MV-4-11 (cell line): ENCODE data around the gene RNASEH1.

Experiments used
- DNase-seq: peaks from one replicate; lab custom pipeline; 2025; lab: John Stamatoyannopoulos, UW

Gene RNASEH1

DNA sequence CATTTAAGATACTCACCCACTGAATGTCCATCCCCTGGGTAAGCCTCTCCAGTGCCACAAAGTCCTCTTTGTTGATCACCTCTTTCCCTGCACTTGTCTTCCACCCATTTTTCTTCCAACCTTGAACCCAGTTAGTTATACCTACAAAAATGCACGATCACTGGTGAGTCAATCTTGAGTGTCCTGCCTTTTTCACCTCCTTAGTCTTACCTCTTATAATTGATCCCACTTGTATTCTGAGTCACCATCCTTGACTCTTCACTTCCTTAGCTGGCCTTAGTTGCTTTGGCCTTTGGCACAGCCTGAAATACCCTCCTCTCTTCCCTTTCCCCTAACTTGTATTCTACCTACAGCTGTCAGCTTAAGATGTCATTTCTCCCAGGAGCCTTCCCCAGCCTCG is 10.2 kb downstream of the RNASEH1 start:
- no peak for DNase-seq

DNA sequence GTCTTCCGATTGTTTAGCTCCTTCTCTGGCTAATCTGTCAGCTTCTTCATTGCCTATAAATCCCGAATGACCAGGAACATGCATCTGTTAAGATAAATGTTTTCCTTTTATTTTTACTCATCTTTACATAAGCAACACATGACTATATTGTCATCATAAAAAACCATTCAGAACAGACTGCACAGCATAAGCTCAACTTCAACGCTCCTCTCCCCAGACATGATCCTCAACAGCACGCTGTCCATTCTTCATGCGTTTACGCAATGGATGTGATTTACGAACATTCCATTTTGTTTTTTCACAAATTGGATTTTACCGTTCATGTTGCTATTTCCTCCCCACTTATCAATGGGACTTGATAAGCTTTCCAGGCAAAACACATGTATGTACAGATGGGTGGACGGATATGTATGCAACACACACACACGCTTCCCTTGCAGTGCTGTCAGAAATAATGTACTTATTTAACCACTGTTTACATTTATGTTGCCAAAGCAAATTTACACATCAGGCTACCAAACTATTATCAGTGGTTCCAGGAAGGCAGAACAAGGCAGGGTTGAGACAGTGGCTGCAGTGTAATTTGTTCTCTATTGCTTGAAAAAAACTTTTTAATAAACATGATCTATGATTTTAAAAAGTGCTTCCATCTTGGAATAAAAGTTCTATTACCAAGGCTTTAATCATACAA is 12.2 kb downstream of the RNASEH1 start:
- no peak for DNase-seq

DNA sequence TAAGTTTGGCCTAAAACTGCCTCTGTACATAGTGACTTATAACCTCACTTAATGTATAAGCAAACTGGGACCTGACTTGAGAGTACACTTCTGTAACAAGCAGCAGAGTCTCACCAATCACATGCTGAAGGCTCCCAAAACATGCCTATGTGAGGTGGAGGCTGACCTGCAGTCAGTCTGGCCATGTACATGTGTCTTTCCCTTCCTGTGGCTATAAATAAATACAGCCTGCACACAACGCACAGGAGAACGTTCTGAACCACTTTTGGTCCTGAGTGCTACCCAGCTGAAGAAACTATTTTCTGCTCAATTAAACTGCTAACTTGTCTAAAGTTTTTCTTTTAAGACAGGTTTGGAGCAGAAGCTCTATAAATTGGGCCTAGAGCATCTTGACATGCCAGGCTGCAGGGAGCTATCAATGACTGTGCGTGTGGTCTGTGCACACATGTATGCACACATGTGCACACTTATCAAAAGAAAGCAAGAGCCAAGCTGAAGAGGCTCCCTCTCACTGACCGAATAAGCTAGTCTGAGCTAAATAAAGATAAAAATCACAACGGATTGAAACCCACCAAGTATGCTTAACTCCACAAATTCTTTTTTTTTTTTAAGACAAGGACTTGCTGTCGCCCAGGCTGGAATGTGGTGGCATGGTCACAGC is 15.0 kb downstream of the RNASEH1 start:
- no peak for DNase-seq

DNA sequence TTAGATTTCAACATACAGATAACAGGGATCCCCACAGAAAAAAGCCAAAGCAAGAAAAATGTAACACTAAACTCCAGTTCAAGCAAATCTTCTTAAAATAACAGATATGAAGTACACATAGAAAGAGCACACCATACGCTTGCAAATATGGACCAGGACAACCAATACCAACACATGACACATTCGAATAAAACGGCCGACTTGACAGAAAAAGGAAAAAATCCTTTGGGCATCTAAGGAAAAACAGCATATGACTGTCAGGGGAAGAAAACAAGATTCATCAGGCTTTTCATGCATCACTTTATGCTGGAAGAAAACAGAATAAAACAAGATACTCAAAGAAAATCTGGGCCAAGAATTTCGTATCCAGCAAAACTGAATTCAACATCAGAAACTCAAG is 16.0 kb downstream of the RNASEH1 start:
- no peak for DNase-seq

DNA sequence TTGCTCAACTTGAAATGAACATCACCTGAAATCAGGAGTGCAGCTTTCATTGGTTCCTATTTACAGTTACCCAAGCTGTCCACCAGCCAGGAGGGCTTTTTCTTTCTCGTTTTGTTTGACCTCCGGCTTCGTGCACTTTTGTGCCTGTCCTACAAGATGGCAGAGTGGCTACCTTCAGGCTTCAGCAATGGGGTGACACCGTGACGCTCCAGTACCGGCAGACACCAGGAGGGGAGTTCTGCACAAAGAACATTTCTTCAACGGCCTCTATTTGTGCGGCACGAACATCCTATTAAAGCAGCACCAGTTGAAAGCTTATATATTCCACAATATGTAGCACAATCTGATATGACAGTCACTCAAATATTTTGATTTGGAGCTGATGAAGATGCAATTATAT is 18.3 kb downstream of the RNASEH1 start:
- DNase-seq: no peak

DNA sequence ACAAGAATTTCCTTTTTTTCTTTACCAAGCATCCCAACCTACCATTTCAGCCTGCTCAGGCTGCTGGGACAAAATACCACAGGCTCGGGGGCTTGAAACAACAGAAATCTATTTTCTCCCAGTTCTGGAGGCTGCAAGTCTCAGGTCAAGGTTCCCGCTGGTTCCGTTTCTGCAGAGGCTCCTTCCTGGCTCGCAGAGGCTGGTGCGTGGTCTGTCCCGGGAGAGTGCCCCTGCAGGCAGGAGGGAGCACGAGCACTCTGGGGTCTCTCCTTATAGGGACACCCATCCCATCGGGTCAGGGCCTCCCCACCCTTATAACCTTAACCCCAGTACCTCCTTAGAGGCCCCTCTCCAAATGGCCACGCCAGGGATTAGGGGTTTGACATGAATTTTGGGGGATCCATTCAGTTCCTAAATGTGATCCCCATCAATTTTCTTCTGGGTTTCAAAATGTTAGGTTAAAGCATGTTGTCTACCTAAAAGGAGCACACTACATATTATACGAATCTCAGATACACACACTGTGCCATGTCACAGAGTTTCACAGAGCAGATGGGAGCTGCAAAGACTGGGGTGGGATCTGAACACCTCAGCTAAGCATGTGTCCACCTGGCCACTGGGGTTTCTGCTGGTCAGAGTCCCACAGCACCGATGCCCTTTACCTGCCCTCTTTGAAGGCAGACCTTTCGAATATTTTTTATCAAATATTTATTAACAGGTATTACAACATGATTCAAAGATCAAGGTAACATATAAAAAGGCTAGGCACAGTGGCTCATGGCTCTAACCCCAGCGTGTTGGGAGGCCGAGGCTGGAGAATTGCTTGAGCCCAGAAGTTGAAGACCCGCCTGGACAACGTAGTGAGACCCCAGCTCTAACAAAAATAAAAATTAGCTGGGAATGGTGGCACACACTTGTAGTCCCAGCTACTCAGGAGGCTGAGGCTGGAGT is 21.2 kb downstream of the RNASEH1 start:
- peak; percentile 58 for DNase-seq

DNA sequence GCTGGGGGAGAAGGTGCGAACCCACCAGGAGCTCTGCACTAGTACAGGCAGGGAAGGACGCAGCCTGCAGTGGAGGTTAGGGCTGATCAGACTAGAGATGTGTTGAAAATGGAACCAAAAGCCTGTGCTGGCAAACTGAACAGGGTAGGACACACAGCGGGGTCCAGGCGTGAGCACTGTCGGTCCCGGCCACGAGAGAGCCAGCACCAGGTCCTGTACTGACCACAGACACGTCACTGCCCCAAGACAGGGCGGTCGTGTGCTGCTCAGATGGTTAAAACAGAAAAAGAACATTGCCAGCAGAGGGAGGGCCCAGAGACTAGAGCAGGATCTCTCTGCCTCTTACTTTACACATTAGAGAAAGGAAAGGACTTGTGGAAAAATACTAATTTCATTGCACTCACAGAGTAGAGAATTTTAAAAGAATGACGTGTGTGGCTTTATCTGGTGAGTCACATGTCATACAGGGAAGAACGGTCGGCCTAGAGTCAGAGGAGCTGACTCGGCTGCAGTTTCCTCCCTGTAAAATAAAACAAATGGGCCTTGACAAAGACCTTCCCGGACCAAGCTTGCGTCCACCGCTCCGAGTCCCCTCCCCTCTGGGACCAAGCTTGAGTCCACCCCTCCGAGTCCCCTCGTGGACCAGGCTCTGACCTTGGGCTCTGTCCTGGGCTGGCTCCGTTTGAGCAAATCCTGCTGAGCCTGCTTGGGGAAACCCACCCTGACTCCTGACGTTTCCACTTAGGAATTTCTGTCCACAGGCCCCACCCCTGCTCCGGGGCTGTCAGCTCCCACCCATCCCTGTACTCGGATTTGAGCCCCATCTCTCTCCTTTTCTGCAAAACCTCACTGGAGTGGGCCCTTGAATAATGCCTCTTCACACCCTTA is 22.1 kb downstream of the RNASEH1 start:
- peak; percentile 58 for DNase-seq

DNA sequence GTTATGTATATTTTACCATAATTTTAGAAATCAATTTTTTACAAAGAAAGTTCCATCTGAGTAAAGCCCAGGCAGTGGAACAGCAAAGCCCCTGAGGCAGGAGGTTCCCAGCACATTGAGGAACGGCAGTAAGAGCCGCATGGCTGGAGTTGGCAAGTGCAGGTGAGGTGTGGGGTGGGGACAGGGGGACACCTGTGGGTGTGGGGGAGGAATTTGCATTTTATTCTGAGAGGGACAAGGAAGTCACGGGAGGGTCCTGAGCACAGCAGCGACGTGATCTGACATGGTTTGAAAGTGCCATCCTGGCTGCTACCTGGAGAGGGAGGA is 22.7 kb downstream of the RNASEH1 start:
- no peak for DNase-seq

DNA sequence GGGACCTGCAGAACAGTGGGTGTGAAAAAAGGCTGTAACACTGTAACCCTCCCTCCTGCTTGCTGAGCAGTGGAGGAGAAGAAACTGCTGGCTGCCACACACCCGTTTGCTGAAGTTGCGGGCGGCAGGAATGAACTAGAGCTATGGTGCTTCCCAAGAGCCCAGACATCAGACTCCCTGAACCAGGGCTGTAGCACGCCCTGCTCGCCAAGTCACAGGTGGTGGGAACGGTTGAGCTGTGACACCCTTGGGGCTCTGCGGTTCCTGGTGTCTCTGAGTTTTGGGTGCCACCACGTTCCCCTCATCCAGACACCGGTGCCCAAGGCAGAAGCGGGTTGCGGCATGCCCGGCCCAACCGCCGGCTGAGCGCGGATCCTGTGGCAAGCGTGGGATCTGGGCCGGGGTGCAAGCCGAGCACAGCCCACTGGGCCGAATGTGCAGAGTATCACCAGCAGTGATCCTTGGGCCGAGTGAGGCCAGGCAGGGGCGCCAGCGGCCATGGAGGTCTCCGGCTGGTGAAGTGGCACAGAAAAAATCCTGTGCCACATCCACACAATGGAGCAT is 23.8 kb downstream of the RNASEH1 start:
- no peak for DNase-seq

DNA sequence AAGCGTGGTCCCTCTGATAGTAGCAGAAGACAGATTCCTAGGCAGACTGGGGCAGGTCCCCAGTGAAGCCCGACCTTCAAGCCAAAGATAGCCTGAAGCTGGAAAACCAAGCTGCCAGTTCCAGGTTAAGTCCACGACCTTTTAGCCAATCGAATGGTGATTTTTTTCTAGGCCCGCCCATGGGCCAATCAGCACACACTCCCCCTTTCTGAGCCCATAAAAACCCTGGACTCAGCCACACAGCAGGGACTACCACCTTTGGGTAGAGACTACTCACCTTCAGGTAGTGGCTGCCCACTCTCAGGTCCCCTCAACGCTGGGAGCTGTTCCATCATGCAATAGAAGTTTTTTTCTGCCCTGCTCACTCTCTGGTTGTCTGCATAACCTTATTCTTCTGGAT is 24.3 kb downstream of the RNASEH1 start:
- no peak for DNase-seq

DNA sequence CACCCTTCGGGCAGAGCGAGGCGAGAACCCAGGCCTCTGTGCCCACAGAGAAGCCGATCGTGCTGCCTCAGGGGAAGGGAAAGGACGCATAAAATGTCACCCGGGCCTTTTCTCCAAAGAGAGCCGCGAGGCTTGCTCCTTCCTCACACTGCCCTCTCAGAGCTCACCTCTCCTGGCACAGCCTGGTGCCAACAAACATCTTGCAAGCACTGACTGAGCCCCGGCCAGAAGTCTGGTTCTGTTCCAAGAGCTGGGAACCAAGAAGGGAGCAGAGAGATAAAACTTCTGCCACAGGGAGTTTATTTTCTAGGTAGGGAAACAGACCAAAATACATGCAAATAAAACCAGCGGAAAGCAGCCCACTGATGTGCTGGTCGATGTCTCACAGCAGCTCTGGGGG is 25.2 kb downstream of the RNASEH1 start:
- DNase-seq: no peak

DNA sequence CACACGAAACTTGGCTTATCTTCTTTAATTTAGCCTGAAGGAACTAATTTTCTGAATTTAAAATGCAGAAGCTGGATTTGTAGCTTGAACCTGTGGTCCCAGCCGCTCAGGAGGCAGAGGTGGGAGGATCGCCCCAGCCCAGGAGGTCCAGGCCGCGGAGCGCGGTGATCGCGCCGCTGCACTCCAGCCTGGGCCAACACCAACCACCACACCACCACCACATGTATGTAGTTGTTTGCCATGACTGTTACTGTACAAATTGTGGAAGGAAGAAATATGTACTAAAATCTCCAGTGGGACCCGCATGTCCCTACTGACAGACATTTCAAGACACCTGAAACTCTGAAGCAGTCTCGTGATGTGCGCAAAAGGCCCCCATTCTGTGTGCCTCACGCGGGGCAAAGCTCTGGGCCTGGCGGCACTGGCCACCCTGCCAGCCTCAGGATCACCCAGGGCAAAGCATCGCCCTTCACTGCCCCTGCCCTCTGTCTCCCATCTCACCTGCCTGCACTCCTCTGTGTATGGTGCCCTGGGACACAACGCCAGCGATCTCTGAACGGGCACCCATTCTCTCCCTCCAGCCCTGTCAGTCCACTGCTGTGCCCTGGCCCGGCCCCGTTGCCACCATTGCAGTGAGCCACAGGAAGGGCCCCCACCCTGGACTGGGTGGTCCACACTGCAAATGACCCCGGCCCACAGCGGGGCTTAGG is 28.7 kb downstream of the RNASEH1 start:
- DNase-seq: no peak

DNA sequence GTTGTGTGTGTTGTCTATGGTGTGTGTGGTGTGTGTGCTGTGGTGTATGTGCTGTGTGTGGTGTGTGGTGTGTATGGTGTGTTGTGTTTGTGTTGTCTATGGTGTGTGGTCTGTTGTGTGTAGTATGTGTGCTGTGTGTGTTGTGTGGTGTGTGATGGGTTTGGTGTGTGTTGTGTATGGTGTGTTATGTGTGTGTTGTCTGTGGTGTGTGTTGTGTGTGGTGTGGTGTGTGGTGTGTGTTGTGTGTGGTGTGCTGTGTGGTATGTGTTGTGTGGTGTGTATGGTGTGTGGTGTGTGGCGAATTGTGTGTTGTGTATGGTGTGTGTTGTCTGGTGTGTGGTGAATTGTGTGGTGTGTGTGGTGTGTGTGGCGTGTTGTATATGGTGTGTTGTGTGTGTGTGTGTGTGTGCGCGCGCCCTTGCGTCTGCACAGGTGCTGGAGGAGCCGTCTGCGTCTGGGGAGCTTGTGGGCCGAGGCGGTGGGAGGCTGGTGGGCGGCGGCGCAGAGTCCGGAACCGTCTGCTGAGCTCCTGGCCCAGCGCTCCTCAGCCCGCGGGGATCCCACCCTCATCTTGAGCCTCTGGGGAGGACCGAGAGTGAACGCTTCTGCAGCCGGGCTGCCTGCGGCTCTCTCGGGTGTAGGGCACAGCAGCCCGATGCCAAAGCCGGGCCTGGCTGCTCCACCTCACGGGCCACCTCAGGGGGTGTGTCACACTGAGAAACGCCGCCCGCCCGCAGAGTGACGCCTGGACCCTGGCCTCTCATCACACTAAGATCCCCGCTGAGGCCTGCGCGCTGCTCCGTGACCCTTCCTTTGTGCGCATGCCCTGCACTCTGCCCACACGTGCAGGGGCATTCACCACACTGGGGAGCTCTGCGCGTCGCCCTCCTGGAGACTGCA is 30.0 kb downstream of the RNASEH1 start:
- no peak for DNase-seq

DNA sequence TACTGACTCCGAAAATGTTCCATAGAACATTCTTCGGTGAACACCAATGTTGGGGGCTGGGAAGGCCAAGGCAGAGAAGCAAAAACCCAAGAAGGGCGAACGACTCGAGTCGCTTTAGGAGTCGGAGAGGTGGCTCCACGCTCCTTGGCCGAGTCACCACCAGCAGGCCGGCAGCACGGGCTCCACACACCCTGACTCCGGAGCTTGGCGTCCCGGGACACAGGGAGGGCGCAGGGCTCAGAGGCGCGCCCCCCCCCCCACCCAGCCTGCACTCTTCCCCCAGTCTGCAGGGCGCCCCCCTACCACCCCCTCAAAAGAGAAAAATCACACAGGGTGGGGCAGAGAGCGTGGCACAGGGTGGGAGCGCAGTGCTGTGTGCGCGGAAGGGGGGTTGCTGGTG is 31.3 kb downstream of the RNASEH1 start:
- DNase-seq: no peak

DNA sequence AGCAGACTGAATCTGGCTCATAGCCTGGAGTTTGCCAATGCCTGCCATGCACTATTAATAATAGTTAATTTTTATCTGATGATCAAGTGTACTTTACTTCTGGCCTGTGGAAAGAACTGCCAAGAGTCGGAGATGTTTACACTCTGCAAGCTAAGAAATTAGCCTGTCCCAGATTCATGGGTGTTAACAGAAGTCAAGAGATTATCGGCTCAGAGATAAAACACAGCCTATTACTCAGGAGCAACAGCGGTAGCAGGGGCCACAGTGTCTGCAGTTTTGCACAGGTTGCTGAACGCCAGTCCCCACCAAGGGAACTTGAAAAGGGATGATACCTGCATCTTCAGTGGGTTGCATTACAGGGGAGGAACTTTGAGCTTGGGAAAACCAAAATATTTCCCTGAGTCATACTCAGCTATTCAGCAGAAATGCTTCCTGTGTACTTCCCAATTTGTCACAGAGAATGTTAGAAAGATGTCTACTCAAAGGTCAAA is 34.5 kb downstream of the RNASEH1 start:
- no peak for DNase-seq

DNA sequence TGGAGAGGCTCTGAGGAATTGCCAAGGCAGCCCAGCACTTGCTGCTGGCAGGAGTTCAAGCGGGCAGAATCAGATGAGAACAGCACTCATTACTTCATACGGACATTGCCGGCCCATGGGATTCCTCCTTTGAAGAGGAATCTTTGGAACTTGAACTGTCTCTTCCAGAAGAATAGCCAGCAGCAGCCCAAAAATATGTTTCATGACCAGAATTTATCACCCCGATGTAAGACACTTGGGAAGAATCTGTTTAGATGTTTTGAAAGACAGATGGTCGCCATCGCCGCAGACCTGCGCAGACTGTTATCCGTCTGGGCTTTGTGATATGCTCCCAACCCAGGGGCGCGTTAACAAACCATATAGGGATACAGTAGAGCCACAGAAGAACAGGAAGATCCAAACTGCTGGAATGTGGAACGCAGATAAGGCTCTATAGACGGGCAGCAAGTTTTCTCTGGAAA is 35.1 kb downstream of the RNASEH1 start:
- DNase-seq: no peak

DNA sequence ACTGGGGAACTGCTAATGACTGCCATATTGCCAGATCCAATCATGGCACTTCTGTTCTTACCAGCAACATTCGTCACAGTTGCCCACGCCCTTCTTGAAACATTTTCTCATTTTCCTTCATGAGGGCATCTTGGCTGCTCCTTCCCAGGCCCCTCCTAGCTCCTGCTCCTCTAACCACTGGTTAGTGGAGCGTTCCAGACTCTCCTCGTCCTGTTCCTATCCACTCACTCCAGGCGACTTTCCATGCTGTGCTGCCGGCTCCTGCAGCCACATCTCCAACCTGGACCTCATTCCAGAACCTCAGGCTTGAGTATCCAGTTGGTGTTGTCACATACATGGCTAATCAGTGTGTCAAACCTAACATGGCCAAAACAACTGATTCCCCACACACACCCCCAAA is 37.5 kb downstream of the RNASEH1 start:
- DNase-seq: no peak

DNA sequence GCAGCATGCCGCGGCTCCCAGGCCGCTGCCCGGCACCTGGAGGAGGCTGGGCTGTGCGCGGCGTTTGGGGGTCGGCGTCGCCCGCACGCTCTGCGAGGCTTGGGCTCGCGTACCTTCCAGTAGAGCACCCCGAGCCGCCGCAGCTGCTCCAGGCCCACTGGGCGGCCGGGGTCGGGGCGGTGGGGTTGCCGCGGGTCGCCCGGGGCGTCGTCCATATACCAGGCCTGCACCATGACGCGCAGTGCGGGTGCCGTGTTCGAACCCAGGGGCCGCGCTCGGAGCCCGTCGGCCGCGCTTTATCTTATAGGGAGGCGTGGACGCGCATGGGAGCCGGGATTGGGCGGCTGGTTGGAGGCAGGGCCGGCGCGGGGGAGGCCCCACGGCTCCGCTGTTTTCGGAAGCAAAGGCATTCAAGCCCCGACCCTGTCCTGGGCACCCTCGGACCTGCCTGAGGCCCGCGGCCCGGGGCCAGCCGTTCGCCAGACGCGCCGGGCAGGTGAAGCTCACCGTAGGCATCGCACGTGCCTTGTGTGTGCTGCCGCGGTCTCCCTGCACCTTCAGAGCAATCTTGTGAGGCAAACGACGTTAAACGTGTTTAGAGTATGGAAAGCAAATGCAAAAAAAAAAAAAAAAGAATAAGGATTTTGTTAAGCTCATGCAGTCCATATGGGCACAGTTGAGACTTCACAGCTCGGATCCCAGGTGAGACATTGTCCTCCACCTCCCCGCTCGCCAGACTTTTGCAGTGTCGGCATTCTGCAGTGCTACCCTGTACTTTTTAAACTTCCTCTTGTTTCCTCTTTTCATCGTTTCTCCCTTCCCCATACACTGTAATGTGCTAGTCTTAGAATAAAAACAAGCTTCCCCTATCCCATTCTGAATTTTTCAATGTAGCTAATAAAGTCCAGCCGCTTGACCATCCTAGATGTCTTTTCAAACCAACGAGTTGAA is 38.6 kb downstream of the RNASEH1 start, which contains the start of gene ADI1:
Gene ADI1, minus strand, starts transcription at position 277 of the 951 bp plus-strand sequence. Its CDS starts 44 bp downstream, at position 233.
- DNase-seq: peak; percentile 76
